ENCODE measurements around the gene MRPL44. TPM values are rescaled to one million over a fixed set of nuclear protein-coding genes. Genes with fewer than 3 reads are reported as not detected.
"Not testable (repeated sequence)": the region's sequence is repeated elsewhere in the genome, so short reads cannot be mapped to it uniquely, and the experiment has no call there.

Gene MRPL44
- total and polyA plus RNA-seq, 2 of the 13 experiments (the other 11 are each of a cell fraction or from before 2014, with no cell fraction given) = 38.4 to 78.0 TPM

DNA sequence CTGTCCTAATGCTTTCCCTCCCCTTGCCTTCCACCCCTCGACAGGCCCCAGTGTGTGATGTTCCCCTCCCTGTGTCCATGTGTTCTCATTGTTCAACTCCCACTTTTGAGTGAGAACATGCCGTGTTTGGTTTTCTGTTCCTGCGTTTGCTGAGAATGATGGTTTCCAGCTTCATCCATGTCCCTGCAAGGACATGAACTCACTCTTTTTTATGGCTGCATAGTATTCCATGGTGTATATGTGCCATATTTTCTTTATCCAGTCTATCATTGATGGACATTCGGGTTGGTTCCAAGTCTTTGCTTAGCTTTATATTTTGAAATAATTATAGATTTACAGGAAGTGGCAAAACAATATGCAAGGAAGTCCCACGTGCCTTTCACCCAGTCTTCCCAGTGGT, 43.4 kb downstream of the MRPL44 start:
- H3K9ac ChIP-seq (ENCODE audit: insufficient read depth, low read depth, low read length); CTCF ChIA-PET (ENCODE audit: low intra/inter-chr PET ratio, low total read pairs); ATAC-seq; H3K9me3 ChIP-seq (ENCODE audit: low read length); H3K36me3 ChIP-seq (replicated peaks in 1 of 2; ENCODE audit: control insufficient read depth in 1 of 2, insufficient read depth in 2 of 2, low read length in 2 of 2); H3K4me3 ChIP-seq (replicated peaks in 1 of 3; ENCODE audit: insufficient read depth in 1 of 3, low read depth in 2 of 3, low read length in 3 of 3); BruUV-seq (replicated peaks); H3K4me2 ChIP-seq (ENCODE audit: low read depth, low read length); intact Hi-C loops (cut with micrococcal nuclease; ENCODE audit: unreplicated experiment); H3K27ac ChIP-seq (ENCODE audit: extremely low read length, insufficient read depth, low read length); H2AFZ ChIP-seq (ENCODE audit: low read length); in situ Hi-C loops (cut with HindIII; ENCODE audit: extremely low pct_ligation_motif_present, low pct_unique_long_range_greater_than_20kb); H4K20me1 ChIP-seq (ENCODE audit: insufficient read depth, low read length); H3K27me3 ChIP-seq (ENCODE audit: control insufficient read depth in 1 of 2, insufficient read depth in 2 of 2, low read length in 2 of 2); FAIRE-seq; DNase-seq (ENCODE audit: low spot score); H3K79me2 ChIP-seq (ENCODE audit: insufficient read depth, low read length): not testable (repeated sequence)
- 94% methylated on average over 5 of the region's 5 CpGs for WGBS (ENCODE audit: low lambda C conversion rate)
- POLR2A ChIA-PET = interaction anchor here (1.4 kb wide), 1 partner anchor 146 kb away, joined by 3 read pairs; no protein-coding TSS in a partner anchor
- H3K4me1 ChIP-seq (ENCODE audit: insufficient read depth, low read length) = peaks cover 30% of the 10 kb centered on the region

DNA sequence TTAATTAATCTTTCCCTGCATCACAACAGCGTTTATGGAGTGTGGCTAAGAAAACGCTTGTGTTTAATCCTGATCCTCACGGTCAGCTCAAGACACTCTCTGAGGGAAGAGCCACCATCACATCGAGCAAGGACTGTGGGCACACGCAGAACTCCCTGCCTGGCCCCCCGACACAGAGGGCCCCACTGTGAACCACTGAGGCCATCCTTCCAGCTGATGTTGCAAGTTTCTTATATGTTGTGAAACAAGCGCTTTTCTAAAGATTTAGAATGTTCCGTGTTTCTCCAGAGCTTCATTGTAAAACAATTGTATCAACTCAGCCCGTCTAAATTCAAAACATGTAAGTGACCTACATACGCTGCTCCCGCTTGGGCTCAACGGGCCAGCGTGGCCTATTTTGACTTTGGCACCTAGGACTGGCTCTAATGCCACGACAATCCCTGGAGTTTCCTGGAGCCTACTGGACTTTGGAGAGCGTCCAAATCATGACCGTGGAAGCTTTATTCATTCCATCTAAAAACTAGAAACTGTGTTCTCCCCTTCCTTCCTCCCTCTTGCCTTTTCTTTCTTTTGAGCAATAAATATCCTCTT, 46.9 kb downstream of the MRPL44 start:
- H4K20me1 ChIP-seq (ENCODE audit: insufficient read depth, low read length) = no peaks in the 10 kb centered on the region
- no peak overlapping the region for H3K4me2 ChIP-seq (ENCODE audit: low read depth, low read length)
- H3K27me3 ChIP-seq (ENCODE audit: control insufficient read depth in 1 of 2, insufficient read depth in 2 of 2, low read length in 2 of 2) = no peaks in the 10 kb centered on the region
- intact Hi-C loops (cut with micrococcal nuclease; ENCODE audit: unreplicated experiment) = no loop called here
- H3K9ac ChIP-seq (ENCODE audit: insufficient read depth, low read depth, low read length) = no peak overlapping the region
- H3K9me3 ChIP-seq (ENCODE audit: low read length) = no peaks in the 10 kb centered on the region
- ATAC-seq (no peak), FAIRE-seq (no peak), DNase-seq (ENCODE audit: low spot score) (no peak)
- H2AFZ ChIP-seq (ENCODE audit: low read length) = no peak overlapping the region
- no TSS peak for BruUV-seq (replicated peaks)
- no peaks in the 10 kb centered on the region for H3K79me2 ChIP-seq (ENCODE audit: insufficient read depth, low read length)
- POLR2A ChIA-PET = no interaction called here
- CTCF ChIA-PET (ENCODE audit: low intra/inter-chr PET ratio, low total read pairs) = no interaction called here
- TF ChIP-seq NFYB (CRISPR knock-in tag; IDR thresholded peaks at IDR 0.05) (no peak), CEBPB (IDR thresholded peaks at IDR 0.05; ENCODE audit: borderline replicate concordance, low read depth, low read length) (peak; percentile 58; the same call in 1 of the 2 replicates)
- no peak overlapping the region for H3K4me3 ChIP-seq (replicated peaks in 1 of 3; ENCODE audit: insufficient read depth in 1 of 3, low read depth in 2 of 3, low read length in 3 of 3)
- 68% methylated on average over 16 of the region's 16 CpGs for WGBS (ENCODE audit: low lambda C conversion rate)
- H3K4me1 ChIP-seq (ENCODE audit: insufficient read depth, low read length) = peaks cover 17% of the 10 kb centered on the region
- no peaks in the 10 kb centered on the region for H3K36me3 ChIP-seq (replicated peaks in 1 of 2; ENCODE audit: control insufficient read depth in 1 of 2, insufficient read depth in 2 of 2, low read length in 2 of 2)
- in situ Hi-C loops (cut with HindIII; ENCODE audit: extremely low pct_ligation_motif_present, low pct_unique_long_range_greater_than_20kb) = no loop called here
- H3K27ac ChIP-seq (ENCODE audit: extremely low read length, insufficient read depth, low read length) = no peak overlapping the region

Measured in HepG2 (cell line).